HG03378 (cell line): ENCODE measurements around the gene FHOD3.
A peak's percentile ranks its signal among the peaks of the same experiment; 100 is the strongest.
"Not testable (repeated sequence)": the region's sequence is repeated elsewhere in the genome, so short reads cannot be mapped to it uniquely, and the experiment has no call there.

Experiments
- ATAC-seq: cut with Tn5 transposase; IDR thresholded peaks from one replicate; pipeline ENCODE4 v1.9.1; 2021; ENCODE audit warnings: mild to moderate bottlenecking, moderate library complexity; ENCODE audit not compliant: unreplicated experiment

Gene FHOD3

GRCh38 chr18:36761186-36761698, 463.7 kb downstream of the FHOD3 start:
- no peak for ATAC-seq

GRCh38 chr18:36762074-36762473, 464.6 kb downstream of the FHOD3 start:
- ATAC-seq: no peak

- not testable (repeated sequence) for ATAC-seq
Measured at GRCh38 chr18:36762965-36763364, 465.5 kb downstream of the FHOD3 start.

- ATAC-seq: no peak
Measured at GRCh38 chr18:36766836-36767235, 469.3 kb downstream of the FHOD3 start.

GRCh38 chr18:36769172-36769571, 471.7 kb downstream of the FHOD3 start:
- no peak for ATAC-seq

- ATAC-seq: no peak
Measured at GRCh38 chr18:36769611-36770314, 472.2 kb downstream of the FHOD3 start.

- no peak for ATAC-seq
Measured at GRCh38 chr18:36770315-36770946, 472.9 kb downstream of the FHOD3 start.

GRCh38 chr18:36771245-36771644, 473.7 kb downstream of the FHOD3 start:
- peak; percentile 51 for ATAC-seq

GRCh38 chr18:36772241-36772723, 474.8 kb downstream of the FHOD3 start:
- no peak for ATAC-seq

- no peak for ATAC-seq
Measured at GRCh38 chr18:36775396-36775795, 477.9 kb downstream of the FHOD3 start.

GRCh38 chr18:36776650-36777049, 479.1 kb downstream of the FHOD3 start:
- no peak for ATAC-seq

- ATAC-seq: no peak
Measured at GRCh38 chr18:36777566-36777965, 480.1 kb downstream of the FHOD3 start.

GRCh38 chr18:36780748-36781147, 483.2 kb downstream of the FHOD3 start:
- ATAC-seq: no peak

- ATAC-seq: no peak
Measured at GRCh38 chr18:36782710-36783109, 485.2 kb downstream of the FHOD3 start.

GRCh38 chr18:36783792-36784191, 486.3 kb downstream of the FHOD3 start:
- ATAC-seq: no peak

GRCh38 chr18:36786686-36787085, 489.2 kb downstream of the FHOD3 start:
- no peak for ATAC-seq

GRCh38 chr18:36792634-36793283, 495.2 kb downstream of the FHOD3 start:
- no peak for ATAC-seq

- ATAC-seq: no peak
Measured at GRCh38 chr18:36798738-36799473, 501.4 kb downstream of the FHOD3 start.

GRCh38 chr18:36805105-36805504, 507.6 kb downstream of the FHOD3 start:
- no peak for ATAC-seq

- no peak for ATAC-seq
Measured at GRCh38 chr18:36808681-36809080, 511.2 kb downstream of the FHOD3 start.
